ENCODE results near the gene CDC5L.

- TF ChIP-seq CTCF (IDR thresholded peaks at IDR 0.05): no peak
- TF ChIP-seq EP300 (IDR thresholded peaks at IDR 0.05; ENCODE audit: borderline replicate concordance in 1 of 2, low read depth in 1 of 2, low read length in 1 of 2): no peak
- no peak for TF ChIP-seq NRF1 (IDR thresholded peaks at IDR 0.05; ENCODE audit: low read depth, low read length)
- TF ChIP-seq POLR2AphosphoS5 (IDR thresholded peaks at IDR 0.05; ENCODE audit: low read depth, low read length): no peak
- no peak for TF ChIP-seq TEAD4 (IDR thresholded peaks at IDR 0.05; ENCODE audit: borderline replicate concordance, insufficient read depth)
- no peak for TF ChIP-seq RAD21 (IDR thresholded peaks at IDR 0.05; ENCODE audit: low read length)
- TF ChIP-seq SMC3 (IDR thresholded peaks at IDR 0.05; ENCODE audit: low read depth, low read length): no peak
- no peak for TF ChIP-seq EZH2phosphoT487 (IDR thresholded peaks at IDR 0.05; ENCODE audit: borderline replicate concordance, low read depth)
Measured at GRCh38 chr6:44458551-44458950, 71.0 kb downstream of the CDC5L start.

Data from SK-N-SH (cell line).